NCI-H2081 treated with DMSO at 0.1 percent for 48 hours (cell line): Measurements from ENCODE around the gene MACIR.

Experiments
- DNase-seq: peaks from one replicate; lab custom pipeline; 2025; lab: John Stamatoyannopoulos, UW

MACIR gene

GRCh38 chr5:103293099-103293498 is 34.5 kb downstream of the MACIR start:
- DNase-seq, result no peak

- DNase-seq, result no peak
These were observed 35.2 kb downstream of the MACIR start for GRCh38 chr5:103293719-103294118.

GRCh38 chr5:103294906-103295305 is 36.3 kb downstream of the MACIR start:
- no peak for DNase-seq

GRCh38 chr5:103295424-103295823 is 36.9 kb downstream of the MACIR start:
- DNase-seq, result no peak

- DNase-seq, result no peak
These were observed 37.3 kb downstream of the MACIR start for GRCh38 chr5:103295871-103296270.

- DNase-seq, result no peak
These were observed 39.6 kb downstream of the MACIR start for GRCh38 chr5:103298117-103298516.

- DNase-seq, result no peak
These were observed 40.1 kb downstream of the MACIR start for GRCh38 chr5:103298607-103299188.

GRCh38 chr5:103305809-103306208 is 47.2 kb downstream of the MACIR start:
- DNase-seq, result no peak

GRCh38 chr5:103307470-103307869 is 48.9 kb downstream of the MACIR start:
- no peak for DNase-seq

GRCh38 chr5:103308774-103309173 is 50.2 kb downstream of the MACIR start:
- no peak for DNase-seq

- DNase-seq, result no peak
These were observed 54.5 kb downstream of the MACIR start for GRCh38 chr5:103313056-103313455.

GRCh38 chr5:103315455-103315854 is 56.9 kb downstream of the MACIR start:
- no peak for DNase-seq

GRCh38 chr5:103327451-103327850 is 68.9 kb downstream of the MACIR start:
- DNase-seq, result no peak

GRCh38 chr5:103327893-103328292 is 69.3 kb downstream of the MACIR start:
- DNase-seq, result no peak
